Adipocyte (in vitro differentiated cells): ENCODE data around the gene TMCO4.

Experiments
- DNase-seq: peaks from one replicate; pipeline ENCODE4 v3.0.0-alpha.2; 2015; ENCODE audit warnings: low read depth
- H3K27me3 ChIP-seq: replicated peaks from 2 replicates; pipeline ENCODE4 v1.7.0; 2013; ENCODE audit warnings: mild to moderate bottlenecking, low read length, moderate library complexity; ENCODE audit not compliant: control insufficient read depth, insufficient read depth
- H3K36me3 ChIP-seq: 2 replicates; pipeline ENCODE4 v1.7.0; 2013; ENCODE audit warnings: low read length, mild to moderate bottlenecking, moderate library complexity; ENCODE audit not compliant: control insufficient read depth, insufficient read depth, severe bottlenecking
- H3K4me1 ChIP-seq: 2 replicates; pipeline ENCODE4 v1.7.0; 2013; ENCODE audit warnings: mild to moderate bottlenecking, low read length, moderate library complexity; ENCODE audit not compliant: control insufficient read depth, insufficient read depth
- H3K4me3 ChIP-seq: 2 replicates; pipeline ENCODE4 v1.7.0; 2013; ENCODE audit warnings: mild to moderate bottlenecking, low read length, moderate library complexity
- H3K9ac ChIP-seq: 2 replicates; pipeline ENCODE4 v1.7.0; 2013; ENCODE audit warnings: mild to moderate bottlenecking, low read length, moderate library complexity
- H3K9me3 ChIP-seq: 2 replicates; pipeline ENCODE4 v1.7.0; 2013; ENCODE audit warnings: mild to moderate bottlenecking, low read length, moderate library complexity; ENCODE audit not compliant: control insufficient read depth

The TMCO4 gene

DNA sequence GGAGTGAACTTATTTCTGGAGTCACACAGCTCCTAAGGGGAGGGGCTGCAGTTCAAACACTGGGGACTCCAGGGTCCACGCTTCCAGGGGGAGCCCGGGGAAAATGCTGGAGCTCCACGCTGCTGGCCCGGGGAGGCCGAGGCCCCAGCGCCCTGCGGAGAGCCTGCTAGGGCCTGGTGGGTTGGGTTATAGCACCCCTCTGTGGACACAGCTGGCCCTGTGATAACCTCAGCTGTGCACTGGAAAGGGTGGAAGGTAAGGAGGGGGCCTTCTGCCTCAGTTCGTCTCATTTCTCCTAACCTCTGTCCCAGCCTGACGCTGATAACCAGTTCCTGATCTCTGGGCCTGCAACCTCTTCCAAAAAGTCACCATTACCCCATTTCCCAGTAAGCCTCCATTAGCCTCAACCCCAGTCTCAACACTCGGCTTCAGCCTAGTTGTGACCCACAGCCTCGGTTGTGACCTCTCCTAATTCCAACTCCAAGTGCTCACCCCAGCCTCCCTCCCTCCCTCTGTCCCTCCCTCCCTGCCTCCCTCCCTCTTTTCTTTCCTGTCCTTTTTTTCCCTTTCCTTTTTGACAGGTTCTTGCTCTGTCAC, 148.5 kb downstream of the TMCO4 start:
- Histone ChIP-seq H3K36me3 (peaks cover 7% of the 10 kb centered on the region), H3K4me3 (peak overlapping the region; percentile 23), H3K4me1 (peaks cover 21% of the 10 kb centered on the region), H3K9me3 (no peaks in the 10 kb centered on the region), H3K9ac (peak overlapping the region; percentile 77), H3K27me3 (no peaks in the 10 kb centered on the region)
- peak; percentile 81 for DNase-seq

DNA sequence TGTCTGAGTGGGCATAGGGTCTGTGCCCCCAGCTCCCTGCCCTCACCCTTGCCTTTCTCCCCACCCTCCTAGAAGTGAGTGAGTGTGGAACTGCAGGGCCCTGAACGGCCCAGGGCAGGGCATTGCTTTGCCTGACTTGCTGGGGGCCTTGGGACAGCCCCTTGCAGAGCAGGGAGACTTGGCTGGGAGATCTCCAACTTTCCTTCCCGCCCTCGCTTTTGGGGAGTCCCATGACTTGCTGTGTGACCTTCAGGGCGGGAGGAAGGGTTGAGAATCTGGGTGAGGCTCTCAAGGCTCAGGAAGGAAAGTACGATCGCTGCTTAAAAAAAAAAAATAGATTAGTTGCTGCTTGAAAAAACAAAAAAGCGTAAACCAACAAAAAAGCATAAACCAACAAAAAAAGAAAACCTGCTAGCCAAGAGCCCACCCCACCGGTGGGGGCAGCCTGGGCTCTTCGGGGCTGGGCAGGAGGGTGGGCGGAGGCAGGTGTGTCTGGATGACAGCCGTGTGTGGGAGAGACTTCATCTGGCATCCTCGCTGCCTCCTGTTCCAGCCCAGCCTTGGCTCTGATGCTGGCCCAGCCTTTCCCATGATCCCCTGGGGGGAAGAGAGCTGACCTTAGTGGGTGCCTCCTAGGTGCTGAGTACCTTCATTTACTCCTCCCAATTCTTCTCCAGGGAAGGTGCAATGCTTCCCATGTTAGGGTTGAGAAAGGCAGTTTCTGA, 149.1 kb downstream of the TMCO4 start:
- H3K4me3 ChIP-seq, result peak overlapping the region; percentile 23
- no peak for DNase-seq
- H3K9ac ChIP-seq, result peak overlapping the region; percentile 77
- peaks cover 28% of the 10 kb centered on the region for H3K4me1 ChIP-seq
- H3K27me3 ChIP-seq, result no peaks in the 10 kb centered on the region
- peaks cover 2% of the 10 kb centered on the region for H3K36me3 ChIP-seq
- no peaks in the 10 kb centered on the region for H3K9me3 ChIP-seq

DNA sequence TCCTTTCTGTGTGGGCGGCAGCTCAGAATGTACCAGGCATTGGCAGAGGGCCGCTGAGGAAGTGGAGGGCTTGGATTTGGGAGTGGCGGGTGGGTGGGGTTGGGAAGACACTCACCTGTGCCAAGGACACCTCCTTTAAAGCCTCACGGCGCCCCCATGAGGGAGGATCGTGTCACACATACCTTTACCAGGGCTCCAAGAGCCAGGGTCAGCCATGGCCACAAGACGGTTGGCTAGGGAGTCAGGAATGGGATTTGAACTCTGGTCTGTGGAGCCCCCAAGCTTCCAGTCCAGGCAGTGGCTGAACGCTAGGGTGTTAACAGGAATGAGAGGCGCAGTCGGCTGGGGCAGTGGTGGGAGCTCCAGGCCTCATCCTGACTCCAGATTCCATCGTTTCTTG, 151.0 kb downstream of the TMCO4 start:
- DNase-seq, result peak; percentile 26
- Histone ChIP-seq H3K27me3 (no peaks in the 10 kb centered on the region), H3K9me3 (no peaks in the 10 kb centered on the region), H3K9ac (no peak overlapping the region), H3K4me3 (no peak overlapping the region), H3K4me1 (peaks cover 30% of the 10 kb centered on the region), H3K36me3 (no peaks in the 10 kb centered on the region)

DNA sequence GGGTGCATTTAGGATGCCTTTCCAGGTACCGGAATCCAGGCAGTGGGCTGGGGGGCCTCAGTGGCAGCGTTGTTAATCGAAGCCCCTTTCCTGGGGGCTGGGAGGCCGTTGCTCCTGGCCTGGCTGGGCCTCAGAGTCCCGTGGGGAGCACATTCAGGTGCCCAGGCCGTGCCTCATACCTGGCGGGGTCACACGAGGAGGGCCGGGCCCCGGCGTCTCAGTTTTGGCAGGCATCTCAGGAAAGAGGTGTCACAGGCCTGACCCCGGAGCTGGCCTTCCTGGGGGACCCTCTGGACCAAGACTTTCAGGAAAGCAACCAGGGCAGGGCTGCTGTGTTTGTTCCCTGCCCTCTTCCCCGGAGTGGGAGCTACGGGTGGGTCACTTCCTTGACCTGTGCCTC, 151.5 kb downstream of the TMCO4 start:
- Histone ChIP-seq H3K4me1 (peaks cover 34% of the 10 kb centered on the region), H3K9ac (no peak overlapping the region), H3K4me3 (no peak overlapping the region), H3K9me3 (no peaks in the 10 kb centered on the region), H3K27me3 (no peaks in the 10 kb centered on the region), H3K36me3 (no peaks in the 10 kb centered on the region)
- DNase-seq, result no peak

DNA sequence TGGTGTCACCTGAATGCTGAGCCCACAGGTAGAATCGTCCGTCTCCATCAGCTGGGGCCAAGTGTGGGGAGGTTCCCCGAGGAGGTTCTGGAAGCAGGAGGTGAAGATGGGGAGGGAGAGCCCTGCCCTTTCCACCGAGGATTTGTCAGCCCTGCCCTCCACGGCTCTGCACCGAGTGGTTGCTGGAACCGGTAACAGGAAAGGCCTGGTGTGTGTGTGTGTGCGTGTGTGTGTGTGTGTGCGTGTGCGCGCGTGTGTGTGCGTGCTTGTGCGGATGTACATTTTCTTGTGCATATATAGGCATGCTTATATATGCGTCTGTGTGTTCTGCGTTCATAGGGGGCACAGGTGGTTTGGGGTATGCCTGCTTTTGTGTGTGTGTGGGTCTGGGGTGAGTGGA, 152.1 kb downstream of the TMCO4 start:
- H3K4me1 ChIP-seq, result peaks cover 37% of the 10 kb centered on the region
- H3K9me3 ChIP-seq, result no peaks in the 10 kb centered on the region
- DNase-seq, result no peak

DNA sequence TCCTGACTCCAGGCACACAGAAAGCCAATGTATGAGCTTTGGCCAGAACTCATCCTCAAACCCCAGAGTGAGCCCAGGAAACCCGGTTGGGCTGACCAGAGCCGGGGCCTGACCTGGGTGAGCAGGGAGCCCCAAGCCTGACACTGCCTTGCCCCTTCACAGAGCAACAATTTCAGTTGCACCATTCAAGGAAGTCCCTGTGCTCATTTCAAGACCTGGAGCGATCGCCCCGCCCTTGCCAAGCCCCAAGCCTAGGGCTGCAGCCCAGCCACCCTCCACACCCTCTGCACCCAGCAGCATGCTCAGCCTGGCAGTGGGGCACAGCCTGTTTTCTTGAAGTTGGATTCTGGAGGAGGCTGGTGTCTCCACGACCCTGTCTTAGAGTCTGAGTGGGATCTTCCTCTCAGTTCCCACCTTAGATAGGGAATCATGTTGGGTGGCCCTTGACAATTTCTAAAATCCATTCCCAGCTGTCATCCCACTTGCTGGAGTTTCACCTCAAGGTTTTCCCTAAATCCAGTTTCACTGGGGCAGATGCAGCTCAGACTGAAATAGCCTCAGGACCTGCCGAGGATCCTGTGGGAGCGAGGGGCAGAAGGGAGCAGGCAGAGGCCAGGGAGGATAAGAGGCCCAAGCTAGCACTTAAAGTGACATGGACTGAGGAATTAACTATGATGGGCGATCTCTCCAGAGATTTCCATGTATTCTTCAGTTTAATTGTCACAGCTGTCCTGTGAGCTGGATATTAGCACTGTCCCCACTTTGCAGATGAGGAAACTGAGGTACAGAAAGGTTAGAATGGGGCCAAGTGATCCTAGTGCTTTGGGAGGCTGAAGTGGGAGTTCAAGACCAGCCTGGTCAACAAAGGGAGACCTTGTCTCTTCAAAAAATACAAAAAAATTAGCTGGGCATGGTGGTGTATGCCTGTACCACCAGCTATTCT, 153.1 kb downstream of the TMCO4 start:
- H3K27me3 ChIP-seq, result no peaks in the 10 kb centered on the region
- peak overlapping the region; percentile 97 for H3K9ac ChIP-seq
- peak overlapping the region; percentile 94 for H3K4me3 ChIP-seq

More for the DNA sequence above, 152.1 kb downstream of the TMCO4 start:
- Histone ChIP-seq H3K36me3 (no peaks in the 10 kb centered on the region), H3K9ac (no peak overlapping the region), H3K4me3 (no peak overlapping the region), H3K27me3 (no peaks in the 10 kb centered on the region)

DNA sequence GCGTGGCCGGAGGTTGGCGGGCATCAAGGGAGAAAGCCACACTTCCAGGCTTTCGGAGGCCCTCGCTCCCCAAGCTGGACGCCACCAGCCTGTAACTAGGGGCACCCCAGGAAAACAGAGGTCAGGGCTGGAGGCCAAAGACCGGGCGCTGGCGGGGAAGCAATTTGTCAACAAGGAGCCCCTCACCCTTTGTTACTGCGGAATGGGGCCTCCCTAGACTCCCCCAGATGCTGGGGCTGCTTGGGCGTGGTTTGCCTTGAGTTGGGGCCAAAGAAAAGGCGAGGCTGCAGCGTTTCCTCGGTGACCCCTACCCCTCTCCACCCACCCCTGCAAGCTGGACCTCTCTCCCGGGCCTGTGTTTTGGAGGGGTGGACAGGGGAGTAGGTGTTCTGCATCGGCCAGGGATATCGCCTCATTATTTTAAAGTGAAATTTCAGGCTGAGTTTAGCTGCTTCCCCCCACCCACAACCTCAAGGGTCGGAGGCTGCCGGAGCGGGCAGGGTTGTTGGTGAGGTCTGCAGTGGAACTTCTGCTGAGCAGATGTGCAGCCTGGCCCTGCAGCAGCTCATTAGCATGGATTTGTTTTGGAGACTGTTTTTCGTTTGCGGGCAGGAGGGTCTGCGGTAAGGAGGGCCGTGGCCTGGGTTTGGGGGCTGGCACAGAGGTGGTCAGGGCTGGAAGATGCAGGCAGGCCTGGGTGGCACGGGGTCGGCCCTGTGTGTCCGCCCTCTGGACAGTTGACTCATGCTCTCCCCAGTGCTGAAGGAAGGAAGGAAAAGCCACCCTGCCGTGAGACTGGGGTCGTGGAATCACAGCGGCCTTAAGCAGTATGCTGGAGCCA, 154.1 kb downstream of the TMCO4 start:
- DNase-seq, result peak; percentile 37
- Histone ChIP-seq H3K4me3 (peak overlapping the region; percentile 94), H3K27me3 (no peaks in the 10 kb centered on the region), H3K9ac (peak overlapping the region; percentile 97), H3K4me1 (peaks cover 28% of the 10 kb centered on the region), H3K36me3 (no peaks in the 10 kb centered on the region), H3K9me3 (no peaks in the 10 kb centered on the region)

More for the DNA sequence above, 153.1 kb downstream of the TMCO4 start:
- Histone ChIP-seq H3K9me3 (no peaks in the 10 kb centered on the region), H3K36me3 (no peaks in the 10 kb centered on the region), H3K4me1 (peaks cover 31% of the 10 kb centered on the region)
- DNase-seq, result no peak

DNA sequence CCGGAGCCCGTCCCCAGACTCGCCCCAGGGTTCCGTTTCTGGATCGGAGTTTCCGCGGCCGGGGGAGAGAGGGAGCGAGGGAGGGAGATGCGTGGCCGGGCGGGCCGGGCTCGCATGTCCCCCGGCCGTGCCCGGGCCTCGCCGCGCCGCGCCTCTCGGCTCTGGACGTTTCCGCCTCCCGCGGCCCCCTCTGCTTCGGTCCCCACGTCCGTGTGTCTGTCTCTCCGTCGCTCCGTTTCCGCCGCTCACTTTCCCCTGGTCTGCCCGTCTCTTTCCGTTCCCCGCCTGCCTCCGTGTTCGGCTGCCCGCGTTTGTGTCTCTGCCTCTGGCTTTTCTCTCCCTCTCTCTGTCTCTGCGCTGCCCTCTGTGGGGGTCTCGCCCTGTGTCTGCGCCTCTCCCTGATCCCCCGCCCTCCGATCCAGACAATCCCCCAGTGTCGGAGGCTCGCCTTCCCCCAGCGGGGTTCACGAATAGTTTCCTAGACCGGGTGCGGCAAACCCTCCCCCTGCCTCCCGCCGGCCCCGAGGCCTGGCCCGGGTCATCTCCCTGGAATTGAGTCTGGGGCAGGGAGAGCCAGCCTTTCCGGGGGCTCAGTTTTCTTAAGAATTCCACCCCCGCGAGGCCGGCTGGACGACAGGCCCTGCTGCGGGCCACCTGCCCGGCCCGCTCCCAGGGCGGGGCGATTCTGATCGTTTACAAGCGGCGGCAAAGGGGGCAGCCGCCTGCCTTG, 154.9 kb downstream of the TMCO4 start:
- Histone ChIP-seq H3K9me3 (no peaks in the 10 kb centered on the region), H3K4me3 (peak overlapping the region; percentile 94), H3K36me3 (no peaks in the 10 kb centered on the region), H3K4me1 (peaks cover 28% of the 10 kb centered on the region), H3K9ac (peak overlapping the region; percentile 97), H3K27me3 (no peaks in the 10 kb centered on the region)
- DNase-seq, result peak; percentile 66

DNA sequence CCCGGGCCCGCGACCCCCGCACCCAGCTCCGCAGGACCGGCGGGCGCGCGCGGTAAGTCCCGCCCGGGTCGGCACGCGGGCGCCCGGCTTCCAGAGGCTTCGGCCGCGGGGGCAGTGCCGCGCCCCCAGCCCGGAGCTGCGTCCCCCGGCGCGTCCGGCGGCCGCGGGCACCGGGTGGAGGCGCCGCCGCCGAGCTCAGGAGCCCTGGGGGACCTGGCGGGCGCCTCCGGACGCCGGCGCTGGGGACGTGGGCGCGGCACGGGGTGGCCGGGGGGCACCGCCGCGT, 155.4 kb downstream of the TMCO4 start:
- no peaks in the 10 kb centered on the region for H3K9me3 ChIP-seq
- peak; percentile 64 for DNase-seq
- peak overlapping the region; percentile 97 for H3K9ac ChIP-seq
- peaks cover 28% of the 10 kb centered on the region for H3K4me1 ChIP-seq
- H3K4me3 ChIP-seq, result peak overlapping the region; percentile 94
- H3K27me3 ChIP-seq, result no peaks in the 10 kb centered on the region
- no peaks in the 10 kb centered on the region for H3K36me3 ChIP-seq

DNA sequence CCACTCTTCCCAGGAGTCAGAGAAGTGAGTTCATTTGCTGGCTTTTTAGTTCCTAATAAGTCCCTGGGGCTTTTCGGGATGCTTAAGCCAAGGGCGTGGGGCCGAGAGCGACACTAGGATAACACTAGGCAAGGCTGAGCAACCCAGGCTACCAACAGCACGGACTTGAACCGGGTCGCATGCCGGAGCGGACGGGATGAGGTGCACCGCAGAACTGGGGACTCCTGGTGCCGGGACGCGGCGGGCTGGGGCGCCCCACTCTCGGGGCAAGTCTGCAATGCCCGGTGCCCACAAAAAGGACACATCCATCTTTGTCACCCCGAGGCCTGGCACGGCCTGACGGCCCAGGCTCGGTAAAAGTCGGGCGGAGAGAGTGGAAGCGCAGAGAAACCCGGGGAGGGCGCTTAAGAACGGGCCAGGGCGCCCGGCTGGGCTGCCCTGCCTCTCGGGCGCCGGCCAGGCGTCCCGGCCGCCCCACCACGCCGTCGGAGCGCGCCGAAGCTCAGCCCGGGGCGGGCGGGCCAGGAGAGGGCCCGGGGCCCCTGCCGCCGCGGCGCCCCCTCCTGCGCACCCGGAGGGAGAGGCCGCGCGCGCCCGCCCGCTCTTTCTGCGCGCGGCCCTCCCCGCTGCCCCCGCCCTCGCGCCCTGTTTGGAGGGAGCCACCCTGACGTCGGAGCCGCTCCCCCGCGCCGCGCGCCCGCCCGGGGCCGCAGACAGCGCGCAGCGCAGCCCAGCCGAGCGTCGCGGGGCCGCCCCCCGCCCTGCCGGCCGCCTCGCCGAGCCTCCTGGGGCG, 155.9 kb downstream of the TMCO4 start, which contains the start of gene NBL1:
NBL1 (plus strand) TSS at position 710 of the 793 bp plus-strand sequence. CDS start 10,720 bp downstream, outside the sequence.
- Histone ChIP-seq H3K9ac (peak within 1 kb of the TSS; percentile 97), H3K4me3 (peak within 1 kb of the TSS; percentile 94), H3K9me3 (no peaks in the 10 kb centered on the region), H3K4me1 (peaks cover 28% of the 10 kb centered on the region), H3K36me3 (no peaks in the 10 kb centered on the region), H3K27me3 (no peaks in the 10 kb centered on the region)
- DNase-seq, result peak; percentile 88
